HG02852 (cell line): ENCODE data around the gene ARID1B.

Experiments used
- ATAC-seq: cut with Tn5 transposase; IDR thresholded peaks from one replicate; pipeline ENCODE4 v1.9.1; 2021; ENCODE audit warnings: mild to moderate bottlenecking, moderate library complexity; ENCODE audit not compliant: unreplicated experiment

ARID1B gene

GRCh38 chr6:156900292-156900691, 123.1 kb downstream of the ARID1B start:
- ATAC-seq: no peak

GRCh38 chr6:156901309-156902019, 124.3 kb downstream of the ARID1B start:
- no peak for ATAC-seq

- no peak for ATAC-seq
Observed at GRCh38 chr6:156902782-156903181, 125.6 kb downstream of the ARID1B start.

- ATAC-seq: no peak
Observed at GRCh38 chr6:156904176-156904967, 127.2 kb downstream of the ARID1B start.

GRCh38 chr6:156905801-156906200, 128.6 kb downstream of the ARID1B start:
- ATAC-seq: no peak

GRCh38 chr6:156906451-156906850, 129.3 kb downstream of the ARID1B start:
- no peak for ATAC-seq

- no peak for ATAC-seq
Observed at GRCh38 chr6:156909212-156910010, 132.2 kb downstream of the ARID1B start.

- ATAC-seq: no peak
Observed at GRCh38 chr6:156910011-156910334, 132.8 kb downstream of the ARID1B start.

- ATAC-seq: no peak
Observed at GRCh38 chr6:156910938-156911337, 133.8 kb downstream of the ARID1B start.

GRCh38 chr6:156911581-156911980, 134.4 kb downstream of the ARID1B start:
- ATAC-seq: no peak

GRCh38 chr6:156912431-156912830, 135.3 kb downstream of the ARID1B start:
- ATAC-seq: no peak

- ATAC-seq: no peak
Observed at GRCh38 chr6:156914181-156914580, 137.0 kb downstream of the ARID1B start.

- peak; percentile 51 for ATAC-seq
Observed at GRCh38 chr6:156916130-156916801, 139.1 kb downstream of the ARID1B start.

GRCh38 chr6:156917213-156917612, 140.0 kb downstream of the ARID1B start:
- ATAC-seq: peak; percentile 82

- no peak for ATAC-seq
Observed at GRCh38 chr6:156918647-156919046, 141.5 kb downstream of the ARID1B start.

GRCh38 chr6:156919370-156919769, 142.2 kb downstream of the ARID1B start:
- ATAC-seq: no peak

- no peak for ATAC-seq
Observed at GRCh38 chr6:156919814-156920369, 142.7 kb downstream of the ARID1B start.

- no peak for ATAC-seq
Observed at GRCh38 chr6:156924246-156924645, 147.1 kb downstream of the ARID1B start.

- ATAC-seq: no peak
Observed at GRCh38 chr6:156925026-156925425, 147.8 kb downstream of the ARID1B start.

- ATAC-seq: peak; percentile 68
Observed at GRCh38 chr6:156925718-156926607, 148.8 kb downstream of the ARID1B start.
